Panc1 (cell line): ENCODE measurements around the gene DACH2.

Experiments
- POLR2AphosphoS5 ChIP-seq: IDR thresholded peaks from 2 replicates; pipeline ENCODE4 v1.6.1; 2012; ENCODE audit warnings: mild to moderate bottlenecking, low read depth, low read length, moderate library complexity
- REST ChIP-seq, 2 experiments: IDR thresholded peaks; 2 replicates each; pipeline ENCODE4 v1.6.1; 2011 to 2012; ENCODE audit warnings: low read depth in 2 of 2, control low read depth in 1 of 2, low read length in 1 of 2, mild to moderate bottlenecking in 1 of 2, moderate library complexity in 1 of 2; ENCODE audit not compliant: insufficient read depth in 1 of 2
- SIN3A ChIP-seq: IDR thresholded peaks from 2 replicates; pipeline ENCODE4 v1.6.1; 2012; ENCODE audit warnings: low read depth, mild to moderate bottlenecking, low read length, moderate library complexity, borderline replicate concordance; ENCODE audit not compliant: insufficient read depth
- TCF7L2 ChIP-seq: IDR thresholded peaks from 2 replicates; pipeline ENCODE4 v1.6.1; 2011; ENCODE audit warnings: mild to moderate bottlenecking, low read depth, low read length, inconsistent platforms
- TF ChIP-seq, protein P1 (sequence below): fragments of 450-650 bp; IDR thresholded peaks from 2 replicates; pipeline ENCODE4 v1.5.1; 2017; ENCODE audit warnings: mild to moderate bottlenecking

- TF ChIP-seq, protein P1, sequence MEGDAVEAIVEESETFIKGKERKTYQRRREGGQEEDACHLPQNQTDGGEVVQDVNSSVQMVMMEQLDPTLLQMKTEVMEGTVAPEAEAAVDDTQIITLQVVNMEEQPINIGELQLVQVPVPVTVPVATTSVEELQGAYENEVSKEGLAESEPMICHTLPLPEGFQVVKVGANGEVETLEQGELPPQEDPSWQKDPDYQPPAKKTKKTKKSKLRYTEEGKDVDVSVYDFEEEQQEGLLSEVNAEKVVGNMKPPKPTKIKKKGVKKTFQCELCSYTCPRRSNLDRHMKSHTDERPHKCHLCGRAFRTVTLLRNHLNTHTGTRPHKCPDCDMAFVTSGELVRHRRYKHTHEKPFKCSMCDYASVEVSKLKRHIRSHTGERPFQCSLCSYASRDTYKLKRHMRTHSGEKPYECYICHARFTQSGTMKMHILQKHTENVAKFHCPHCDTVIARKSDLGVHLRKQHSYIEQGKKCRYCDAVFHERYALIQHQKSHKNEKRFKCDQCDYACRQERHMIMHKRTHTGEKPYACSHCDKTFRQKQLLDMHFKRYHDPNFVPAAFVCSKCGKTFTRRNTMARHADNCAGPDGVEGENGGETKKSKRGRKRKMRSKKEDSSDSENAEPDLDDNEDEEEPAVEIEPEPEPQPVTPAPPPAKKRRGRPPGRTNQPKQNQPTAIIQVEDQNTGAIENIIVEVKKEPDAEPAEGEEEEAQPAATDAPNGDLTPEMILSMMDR: peak; percentile 61; the same call in 1 of the 2 replicates
- TF ChIP-seq POLR2AphosphoS5 (no peak), TCF7L2 (no peak), REST (IDR thresholded peaks at IDR 0.05; ENCODE audit: insufficient read depth in 1 of 2, low read depth in 2 of 2, low read length in 1 of 2) (no peak), SIN3A (no peak)
Measured at GRCh38 chrX:86133761-86134160, 14.5 kb upstream of the DACH2 start.
